ENCODE data around the gene NPL. TPM values are rescaled to one million over a fixed set of nuclear protein-coding genes. Genes with fewer than 3 reads are reported as not detected.

The NPL gene
- total RNA-seq, 4 donors from 2014 or later: 4.6 to 7.2 (median 6.6) TPM

- intact Hi-C loops (cut with DNase I): loop anchor here (10.0 kb wide), 1 partner anchor 342 kb away; no protein-coding TSS in a partner anchor
- no peaks in the 10 kb centered on the region for H3K36me3 ChIP-seq
- TF ChIP-seq EP300 (IDR thresholded peaks at IDR 0.05) (no peak), POLR2AphosphoS5 (IDR thresholded peaks at IDR 0.05) (no peak), POLR2A (IDR thresholded peaks at IDR 0.05; ENCODE audit: low read depth) (no peak), CTCF (IDR thresholded peaks at IDR 0.05) (no peak)
- H3K27me3 ChIP-seq: no peaks in the 10 kb centered on the region
- DNase-seq (ENCODE audit: extremely low spot score): no peak
- H3K27ac ChIP-seq (replicated peaks in 1 of 4): no peak overlapping the region
- 85% methylated on average over 4 of the region's 4 CpGs for WGBS
- no peak overlapping the region for H3K4me3 ChIP-seq
- peaks cover 6 to 19% (median 15%) of the 10 kb centered on the region in 4 donors for H3K4me1 ChIP-seq
- no peaks in the 10 kb centered on the region for H3K9me3 ChIP-seq
Observed at GRCh38 chr1:182786995-182787324, 2.6 kb upstream of the NPL start.

DNA sequence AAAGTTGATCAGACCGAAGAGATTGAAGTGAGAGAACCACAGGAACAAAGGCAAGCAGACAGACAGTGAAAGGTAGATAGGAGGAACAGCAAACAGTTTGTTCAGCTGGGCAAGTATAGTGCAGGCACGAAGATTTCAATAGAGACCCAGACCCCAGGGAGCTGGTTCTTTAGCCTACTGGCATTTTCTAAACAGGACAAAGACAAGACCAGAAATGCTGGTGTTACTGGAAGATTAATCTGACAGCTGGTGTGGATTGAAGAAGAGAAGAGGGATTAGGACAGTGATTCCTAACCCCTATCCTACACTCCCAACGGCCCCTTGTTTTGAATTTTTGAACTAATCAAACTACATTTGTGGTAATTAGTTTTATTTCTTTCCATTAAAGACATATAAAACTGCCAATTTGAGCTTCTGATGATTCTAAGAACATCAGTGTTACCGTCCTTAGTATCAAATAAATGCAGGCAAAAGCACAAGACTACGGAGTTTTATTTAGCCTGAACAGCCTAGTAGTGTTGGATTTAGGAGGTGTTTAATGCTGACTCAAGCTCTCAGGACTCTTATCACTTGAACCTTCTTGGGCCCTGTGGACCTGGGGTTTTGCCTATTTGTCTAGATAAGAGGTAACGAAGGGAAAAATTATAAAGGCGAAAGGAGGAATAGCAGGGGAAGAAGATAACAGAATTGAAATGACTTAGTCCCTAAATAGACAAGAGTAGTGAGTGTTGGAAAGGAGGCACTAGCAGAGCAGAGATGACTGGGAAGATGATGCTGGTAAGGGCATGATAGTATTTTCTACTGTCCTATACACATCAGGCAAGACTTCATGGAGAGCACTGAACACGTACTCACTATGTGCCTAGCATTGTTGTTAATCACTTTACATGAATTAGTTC is 2.0 kb downstream of the NPL start:
- WGBS: 95% methylated on average over 8 of the region's 8 CpGs
- H3K4me1 ChIP-seq: peaks cover 6 to 19% (median 13%) of the 10 kb centered on the region in 4 donors
- no peaks in the 10 kb centered on the region for H3K27me3 ChIP-seq
- no peak overlapping the region for H3K27ac ChIP-seq (replicated peaks in 1 of 4)
- TF ChIP-seq EP300 (IDR thresholded peaks at IDR 0.05) (no peak), POLR2A (IDR thresholded peaks at IDR 0.05; ENCODE audit: low read depth) (no peak), POLR2AphosphoS5 (IDR thresholded peaks at IDR 0.05) (no peak), CTCF (IDR thresholded peaks at IDR 0.05) (no peak)
- H3K4me3 ChIP-seq: peak overlapping the region in 1 of 4 donors; percentile 13
- H3K9me3 ChIP-seq: no peaks in the 10 kb centered on the region
- H3K36me3 ChIP-seq: peaks cover 0 to 16% (median 5%) of the 10 kb centered on the region in 4 donors
- no peak for DNase-seq (ENCODE audit: extremely low spot score)
- intact Hi-C loops (cut with DNase I): no loop called here

GRCh38 chr1:182794091-182794490 is 4.5 kb downstream of the NPL start:
- Histone ChIP-seq H3K27ac (replicated peaks in 1 of 4) (peak overlapping the region in 1 of 4 donors; percentile 12), H3K27me3 (no peaks in the 10 kb centered on the region), H3K36me3 (peaks cover 0 to 17% (median 5%) of the 10 kb centered on the region in 4 donors), H3K9me3 (no peaks in the 10 kb centered on the region), H3K4me3 (no peak overlapping the region), H3K4me1 (peaks cover 5 to 8% (median 7%) of the 10 kb centered on the region in 4 donors)
- intact Hi-C loops (cut with DNase I): no loop called here
- no peak for DNase-seq (ENCODE audit: extremely low spot score)
- no peak for TF ChIP-seq CTCF (IDR thresholded peaks at IDR 0.05)
- WGBS: 96% methylated on average over 2 of the region's 2 CpGs

- intact Hi-C loops (cut with DNase I): no loop called here
- DNase-seq (ENCODE audit: extremely low spot score): no peak
- peak overlapping the region in 2 of 4 donors; percentile 12 to 34 for H3K27ac ChIP-seq (replicated peaks in 1 of 4)
- TF ChIP-seq EP300 (IDR thresholded peaks at IDR 0.05): no peak
- TF ChIP-seq POLR2AphosphoS5 (IDR thresholded peaks at IDR 0.05): no peak
- no peak for TF ChIP-seq CTCF (IDR thresholded peaks at IDR 0.05)
- TF ChIP-seq POLR2A (IDR thresholded peaks at IDR 0.05; ENCODE audit: low read depth): no peak
- peaks cover 0 to 17% (median 5%) of the 10 kb centered on the region in 4 donors for H3K36me3 ChIP-seq
- H3K4me3 ChIP-seq: no peak overlapping the region
- H3K27me3 ChIP-seq: no peaks in the 10 kb centered on the region
- no peaks in the 10 kb centered on the region for H3K9me3 ChIP-seq
- 70% methylated on average over 3 of the region's 3 CpGs for WGBS
- H3K4me1 ChIP-seq: peaks cover 4 to 6% (median 6%) of the 10 kb centered on the region in 4 donors
Observed at GRCh38 chr1:182794676-182795201, 5.2 kb downstream of the NPL start.
